Measurements from ENCODE around the gene RAB36.
A peak's percentile ranks its signal among the peaks of the same experiment; 100 is the strongest.

The RAB36 gene

DNA sequence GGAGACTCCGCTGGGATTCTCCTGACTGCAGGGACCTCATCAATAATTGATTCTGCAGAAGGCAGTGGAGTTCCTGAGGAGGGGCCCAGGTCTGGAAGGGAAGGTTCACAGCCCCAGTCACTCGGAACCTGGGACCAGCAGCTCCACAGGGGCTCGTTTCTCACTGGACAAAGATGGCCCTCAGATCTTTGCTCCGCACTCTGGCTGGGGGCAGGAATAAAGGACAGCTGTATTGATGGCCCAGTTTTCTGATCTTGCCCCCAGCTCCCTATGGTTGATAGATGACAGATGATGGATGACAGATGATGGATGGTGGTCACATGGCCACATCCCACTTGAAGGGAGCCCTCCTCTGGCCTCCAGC lies 23.7 kb downstream of the RAB36 start:
- no peaks in the 10 kb centered on the region for H3K27me3 ChIP-seq (ENCODE audit: control insufficient read depth in 2 of 2, insufficient read depth in 2 of 2, low read length in 2 of 2)
- no peak overlapping the region for H3K9ac ChIP-seq (ENCODE audit: low read depth in 1 of 2, low read length in 2 of 2)
- no peak overlapping the region for H3K27ac ChIP-seq (ENCODE audit: low read depth in 2 of 2, low read length in 2 of 2)
- H3K36me3 ChIP-seq (ENCODE audit: control insufficient read depth in 2 of 2, insufficient read depth in 2 of 2, low read length in 2 of 2) = no peaks in the 10 kb centered on the region
- H3K9me3 ChIP-seq (ENCODE audit: control insufficient read depth in 2 of 2, low read length in 2 of 2) = no peaks in the 10 kb centered on the region
- peaks cover 5 to 6% of the 10 kb centered on the region in 2 donors for H3K4me1 ChIP-seq (ENCODE audit: control insufficient read depth in 2 of 2, insufficient read depth in 2 of 2, low read length in 2 of 2)
- H3K4me3 ChIP-seq (ENCODE audit: low read length in 2 of 2) = no peak overlapping the region

DNA sequence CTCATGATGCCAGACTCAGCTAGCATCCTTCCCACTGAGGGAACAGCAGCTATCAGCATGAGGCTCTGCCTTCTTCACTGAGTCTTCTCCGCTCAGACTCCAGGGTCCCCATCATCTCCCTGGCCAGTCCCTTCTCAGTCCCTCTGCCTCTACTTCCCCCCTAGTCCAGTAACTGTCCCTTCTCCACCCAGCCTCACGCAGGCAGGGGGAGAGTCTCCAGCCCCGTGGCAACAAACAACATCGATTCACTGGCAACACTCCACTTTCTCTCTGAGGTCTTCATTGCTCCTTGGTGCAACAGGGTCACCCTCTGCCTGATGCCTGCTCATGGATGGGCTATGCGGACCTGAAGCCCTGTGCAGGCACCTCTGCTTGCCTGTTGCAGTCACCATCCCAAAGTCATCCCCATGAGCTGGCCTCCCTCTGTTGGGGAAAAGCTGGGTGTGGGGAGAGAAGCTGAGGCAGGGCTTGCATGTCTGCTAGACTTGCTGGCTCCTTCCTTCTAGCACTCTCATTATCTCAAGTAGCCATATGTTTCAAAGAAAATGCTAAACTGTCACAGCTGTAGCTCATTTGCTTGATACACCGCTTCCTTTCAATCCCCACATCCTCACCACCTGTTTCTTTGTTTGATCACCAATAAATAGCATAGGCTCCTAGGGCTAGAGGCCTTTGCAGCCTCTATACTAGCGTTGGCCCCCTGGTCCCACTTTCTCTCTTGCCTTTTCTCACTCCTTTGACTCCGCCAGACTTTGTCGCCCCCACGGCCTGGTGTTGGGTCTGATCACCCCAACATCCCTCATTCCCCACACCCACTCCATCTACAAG lies 30.8 kb downstream of the RAB36 start:
- no peaks in the 10 kb centered on the region for H3K36me3 ChIP-seq (ENCODE audit: control insufficient read depth in 2 of 2, insufficient read depth in 2 of 2, low read length in 2 of 2)
- no peak overlapping the region for H3K27ac ChIP-seq (ENCODE audit: low read depth in 2 of 2, low read length in 2 of 2)
- H3K4me1 ChIP-seq (ENCODE audit: control insufficient read depth in 2 of 2, insufficient read depth in 2 of 2, low read length in 2 of 2) = peaks cover 15% of the 10 kb centered on the region in 2 donors
- peaks cover 0 to 3% of the 10 kb centered on the region in 2 donors for H3K9me3 ChIP-seq (ENCODE audit: control insufficient read depth in 2 of 2, low read length in 2 of 2)
- no peaks in the 10 kb centered on the region for H3K27me3 ChIP-seq (ENCODE audit: control insufficient read depth in 2 of 2, insufficient read depth in 2 of 2, low read length in 2 of 2)
- H3K9ac ChIP-seq (ENCODE audit: low read depth in 1 of 2, low read length in 2 of 2) = no peak overlapping the region
- H3K4me3 ChIP-seq (ENCODE audit: low read length in 2 of 2) = no peak overlapping the region

DNA sequence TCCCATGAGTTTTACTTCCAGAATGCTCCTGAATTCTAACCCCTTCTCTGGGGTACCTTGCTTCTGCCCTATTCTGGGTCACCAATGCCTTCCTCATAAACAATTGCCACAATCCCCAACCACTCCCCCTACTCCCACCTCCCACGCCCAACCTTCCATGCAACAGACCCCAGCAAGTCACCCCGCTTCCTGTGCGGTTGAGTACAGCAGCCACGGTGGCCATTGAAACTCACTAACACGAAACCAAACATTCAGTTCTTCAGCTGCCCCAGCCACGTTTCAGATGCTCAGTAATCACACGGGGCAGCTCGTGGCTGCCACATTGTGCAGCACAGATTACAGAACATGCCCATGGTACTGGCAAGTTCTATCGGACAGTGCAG lies 31.4 kb downstream of the RAB36 start:
- no peak overlapping the region for H3K27ac ChIP-seq (ENCODE audit: low read depth in 2 of 2, low read length in 2 of 2)
- H3K4me1 ChIP-seq (ENCODE audit: control insufficient read depth in 2 of 2, insufficient read depth in 2 of 2, low read length in 2 of 2) = peaks cover 19 to 20% of the 10 kb centered on the region in 2 donors
- H3K9ac ChIP-seq (ENCODE audit: low read depth in 1 of 2, low read length in 2 of 2) = no peak overlapping the region

DNA sequence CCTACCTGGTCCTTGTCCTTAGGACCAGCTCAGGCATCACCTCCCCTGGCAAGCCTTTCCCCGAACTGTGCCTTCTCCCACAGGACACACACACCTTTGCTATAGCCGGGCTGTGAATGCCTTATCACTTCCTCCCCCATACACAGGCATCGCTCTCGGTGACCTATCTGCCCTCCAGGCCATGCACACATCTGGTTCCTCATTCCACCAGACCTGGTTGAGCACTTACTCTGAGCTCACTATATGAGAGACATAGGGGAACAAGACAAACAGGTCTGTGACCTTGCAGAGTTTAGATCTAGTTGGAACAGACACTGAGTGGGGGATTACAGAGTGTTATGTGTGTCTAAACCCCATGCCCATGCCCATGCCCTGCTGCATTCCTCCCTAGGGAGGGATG lies 31.9 kb downstream of the RAB36 start:
- Histone ChIP-seq H3K36me3 (ENCODE audit: control insufficient read depth in 2 of 2, insufficient read depth in 2 of 2, low read length in 2 of 2) (no peaks in the 10 kb centered on the region), H3K27ac (ENCODE audit: low read depth in 2 of 2, low read length in 2 of 2) (no peak overlapping the region), H3K9me3 (ENCODE audit: control insufficient read depth in 2 of 2, low read length in 2 of 2) (peaks cover 0 to 3% of the 10 kb centered on the region in 2 donors), H3K4me3 (ENCODE audit: low read length in 2 of 2) (no peak overlapping the region), H3K27me3 (ENCODE audit: control insufficient read depth in 2 of 2, insufficient read depth in 2 of 2, low read length in 2 of 2) (no peaks in the 10 kb centered on the region), H3K9ac (ENCODE audit: low read depth in 1 of 2, low read length in 2 of 2) (no peak overlapping the region), H3K4me1 (ENCODE audit: control insufficient read depth in 2 of 2, insufficient read depth in 2 of 2, low read length in 2 of 2) (peaks cover 24 to 25% of the 10 kb centered on the region in 2 donors)

More for the DNA sequence above, 31.4 kb downstream of the RAB36 start:
- Histone ChIP-seq H3K36me3 (ENCODE audit: control insufficient read depth in 2 of 2, insufficient read depth in 2 of 2, low read length in 2 of 2) (no peaks in the 10 kb centered on the region), H3K9me3 (ENCODE audit: control insufficient read depth in 2 of 2, low read length in 2 of 2) (peaks cover 0 to 3% of the 10 kb centered on the region in 2 donors), H3K4me3 (ENCODE audit: low read length in 2 of 2) (no peak overlapping the region), H3K27me3 (ENCODE audit: control insufficient read depth in 2 of 2, insufficient read depth in 2 of 2, low read length in 2 of 2) (no peaks in the 10 kb centered on the region)

DNA sequence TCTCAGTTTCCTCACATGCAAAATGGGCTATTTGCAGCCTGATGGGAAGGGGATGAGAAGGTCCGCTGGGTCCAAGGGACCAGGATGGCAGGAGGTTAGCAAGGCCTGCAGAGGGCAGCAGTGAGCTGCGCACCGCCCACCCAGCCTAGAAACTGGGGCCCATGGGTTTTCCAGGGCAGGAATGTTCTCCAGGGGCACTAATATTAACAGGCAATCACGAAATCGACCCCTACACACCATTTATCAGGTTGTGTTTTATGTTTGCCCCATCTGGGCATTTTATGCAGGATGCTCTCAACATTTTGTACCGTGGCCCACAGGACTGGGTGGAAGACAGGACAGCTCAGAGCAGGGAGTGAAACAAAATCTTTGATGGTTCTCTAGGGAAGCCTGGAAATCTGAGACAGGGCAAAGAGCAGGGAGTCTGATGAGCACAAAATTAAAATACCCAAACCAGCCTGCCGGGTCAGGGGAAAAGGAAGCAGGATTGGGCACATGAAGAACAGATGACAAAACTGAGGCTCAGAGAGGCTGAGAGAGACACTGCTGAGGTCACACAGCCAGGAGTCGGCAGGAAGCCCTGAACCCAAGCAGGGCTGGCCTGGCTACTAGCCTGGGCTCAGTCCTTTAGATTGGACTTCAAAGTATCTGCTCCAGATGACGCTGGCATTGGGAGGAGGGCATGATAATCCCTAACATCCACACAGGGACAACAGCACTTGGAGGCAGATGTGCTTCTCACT lies 33.4 kb downstream of the RAB36 start:
- no peak overlapping the region for H3K27ac ChIP-seq (ENCODE audit: low read depth in 2 of 2, low read length in 2 of 2)

DNA sequence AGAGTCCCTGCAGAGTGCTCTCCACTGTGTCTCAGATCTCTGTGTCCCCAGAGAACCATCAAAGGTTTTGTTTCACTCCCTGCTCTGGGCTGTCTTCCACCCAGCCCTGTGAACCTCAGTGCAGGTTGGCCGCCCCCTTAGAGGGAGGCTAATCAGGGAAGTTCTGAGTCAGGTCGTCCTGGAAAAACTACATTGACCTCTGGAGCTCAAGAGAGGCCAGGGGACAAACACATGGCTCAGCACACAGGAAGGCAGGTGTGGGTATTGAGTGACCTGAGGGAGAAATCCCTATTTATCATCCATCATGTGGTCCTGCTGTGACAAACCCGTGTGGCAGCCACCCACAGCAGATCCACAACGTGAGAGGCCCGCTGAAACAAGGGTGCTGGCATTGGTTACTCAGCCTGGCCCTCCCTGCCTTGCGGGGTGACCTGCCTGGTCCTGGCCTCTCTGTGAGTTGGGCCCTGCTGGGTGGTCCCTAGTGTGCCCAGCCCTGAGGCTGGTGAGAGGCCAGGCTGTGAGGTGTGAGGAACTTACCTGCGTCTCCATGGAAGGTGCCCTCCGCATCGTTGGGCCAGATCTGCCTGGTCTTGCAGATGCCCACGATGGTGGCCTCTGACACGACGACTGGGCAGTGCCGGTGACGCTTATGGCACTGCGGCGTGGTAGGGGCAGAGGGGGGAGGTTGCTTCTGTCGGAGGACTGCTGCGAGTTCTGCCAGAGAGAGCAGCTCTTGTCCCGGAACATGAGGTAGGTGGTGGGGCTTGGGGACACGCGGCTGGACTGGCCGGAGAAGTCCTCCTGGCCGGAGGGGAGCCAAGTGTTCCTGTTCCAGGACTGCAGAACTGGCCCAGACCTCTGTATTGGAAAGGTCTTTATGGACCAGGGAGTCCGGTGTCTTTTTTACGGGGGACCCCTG lies 34.4 kb downstream of the RAB36 start:
- Histone ChIP-seq H3K27ac (ENCODE audit: low read depth in 2 of 2, low read length in 2 of 2) (peak overlapping the region; percentile 18 to 58), H3K27me3 (ENCODE audit: control insufficient read depth in 2 of 2, insufficient read depth in 2 of 2, low read length in 2 of 2) (no peaks in the 10 kb centered on the region), H3K36me3 (ENCODE audit: control insufficient read depth in 2 of 2, insufficient read depth in 2 of 2, low read length in 2 of 2) (no peaks in the 10 kb centered on the region), H3K4me1 (ENCODE audit: control insufficient read depth in 2 of 2, insufficient read depth in 2 of 2, low read length in 2 of 2) (peaks cover 34 to 38% of the 10 kb centered on the region in 2 donors), H3K9ac (ENCODE audit: low read depth in 1 of 2, low read length in 2 of 2) (peak overlapping the region; percentile 61 to 74), H3K9me3 (ENCODE audit: control insufficient read depth in 2 of 2, low read length in 2 of 2) (peaks cover 0 to 3% of the 10 kb centered on the region in 2 donors), H3K4me3 (ENCODE audit: low read length in 2 of 2) (peak overlapping the region; percentile 58 to 74)

More for the DNA sequence above, 33.4 kb downstream of the RAB36 start:
- peaks cover 34 to 38% of the 10 kb centered on the region in 2 donors for H3K4me1 ChIP-seq (ENCODE audit: control insufficient read depth in 2 of 2, insufficient read depth in 2 of 2, low read length in 2 of 2)
- H3K9ac ChIP-seq (ENCODE audit: low read depth in 1 of 2, low read length in 2 of 2) = no peak overlapping the region
- H3K9me3 ChIP-seq (ENCODE audit: control insufficient read depth in 2 of 2, low read length in 2 of 2) = peaks cover 0 to 3% of the 10 kb centered on the region in 2 donors
- H3K36me3 ChIP-seq (ENCODE audit: control insufficient read depth in 2 of 2, insufficient read depth in 2 of 2, low read length in 2 of 2) = no peaks in the 10 kb centered on the region
- H3K27me3 ChIP-seq (ENCODE audit: control insufficient read depth in 2 of 2, insufficient read depth in 2 of 2, low read length in 2 of 2) = no peaks in the 10 kb centered on the region
- H3K4me3 ChIP-seq (ENCODE audit: low read length in 2 of 2) = no peak overlapping the region

DNA sequence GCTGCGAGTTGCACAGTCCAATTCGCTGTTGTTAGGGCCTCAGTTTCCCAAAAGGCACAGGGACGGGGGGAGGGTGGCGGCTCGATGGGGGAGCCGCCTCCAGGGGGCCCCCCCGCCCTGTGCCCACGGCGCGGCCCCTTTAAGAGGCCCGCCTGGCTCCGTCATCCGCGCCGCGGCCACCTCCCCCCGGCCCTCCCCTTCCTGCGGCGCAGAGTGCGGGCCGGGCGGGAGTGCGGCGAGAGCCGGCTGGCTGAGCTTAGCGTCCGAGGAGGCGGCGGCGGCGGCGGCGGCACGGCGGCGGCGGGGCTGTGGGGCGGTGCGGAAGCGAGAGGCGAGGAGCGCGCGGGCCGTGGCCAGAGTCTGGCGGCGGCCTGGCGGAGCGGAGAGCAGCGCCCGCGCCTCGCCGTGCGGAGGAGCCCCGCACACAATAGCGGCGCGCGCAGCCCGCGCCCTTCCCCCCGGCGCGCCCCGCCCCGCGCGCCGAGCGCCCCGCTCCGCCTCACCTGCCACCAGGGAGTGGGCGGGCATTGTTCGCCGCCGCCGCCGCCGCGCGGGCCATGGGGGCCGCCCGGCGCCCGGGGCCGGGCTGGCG lies 35.1 kb downstream of the RAB36 start, which contains the start of gene BCR:
Gene BCR, plus strand, starts transcription at position 209 of the 592 bp plus-strand sequence. CDS start 452 bp downstream, outside the sequence.
- peak within 1 kb of the TSS; percentile 83 for H3K9ac ChIP-seq (ENCODE audit: low read depth in 1 of 2, low read length in 2 of 2)
- H3K27me3 ChIP-seq (ENCODE audit: control insufficient read depth in 2 of 2, insufficient read depth in 2 of 2, low read length in 2 of 2) = no peaks in the 10 kb centered on the region
- H3K4me1 ChIP-seq (ENCODE audit: control insufficient read depth in 2 of 2, insufficient read depth in 2 of 2, low read length in 2 of 2) = peaks cover 34 to 38% of the 10 kb centered on the region in 2 donors

DNA sequence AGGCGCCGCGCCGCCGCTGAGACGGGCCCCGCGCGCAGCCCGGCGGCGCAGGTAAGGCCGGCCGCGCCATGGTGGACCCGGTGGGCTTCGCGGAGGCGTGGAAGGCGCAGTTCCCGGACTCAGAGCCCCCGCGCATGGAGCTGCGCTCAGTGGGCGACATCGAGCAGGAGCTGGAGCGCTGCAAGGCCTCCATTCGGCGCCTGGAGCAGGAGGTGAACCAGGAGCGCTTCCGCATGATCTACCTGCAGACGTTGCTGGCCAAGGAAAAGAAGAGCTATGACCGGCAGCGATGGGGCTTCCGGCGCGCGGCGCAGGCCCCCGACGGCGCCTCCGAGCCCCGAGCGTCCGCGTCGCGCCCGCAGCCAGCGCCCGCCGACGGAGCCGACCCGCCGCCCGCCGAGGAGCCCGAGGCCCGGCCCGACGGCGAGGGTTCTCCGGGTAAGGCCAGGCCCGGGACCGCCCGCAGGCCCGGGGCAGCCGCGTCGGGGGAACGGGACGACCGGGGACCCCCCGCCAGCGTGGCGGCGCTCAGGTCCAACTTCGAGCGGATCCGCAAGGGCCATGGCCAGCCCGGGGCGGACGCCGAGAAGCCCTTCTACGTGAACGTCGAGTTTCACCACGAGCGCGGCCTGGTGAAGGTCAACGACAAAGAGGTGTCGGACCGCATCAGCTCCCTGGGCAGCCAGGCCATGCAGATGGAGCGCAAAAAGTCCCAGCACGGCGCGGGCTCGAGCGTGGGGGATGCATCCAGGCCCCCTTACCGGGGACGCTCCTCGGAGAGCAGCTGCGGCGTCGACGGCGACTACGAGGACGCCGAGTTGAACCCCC lies 35.8 kb downstream of the RAB36 start:
- H3K9me3 ChIP-seq (ENCODE audit: control insufficient read depth in 2 of 2, low read length in 2 of 2) = peaks cover 0 to under 1% of the 10 kb centered on the region in 2 donors

More for the DNA sequence above, 35.1 kb downstream of the RAB36 start, which contains the start of gene BCR:
- Histone ChIP-seq H3K36me3 (ENCODE audit: control insufficient read depth in 2 of 2, insufficient read depth in 2 of 2, low read length in 2 of 2) (no peaks in the 10 kb centered on the region), H3K4me3 (ENCODE audit: low read length in 2 of 2) (peak within 1 kb of the TSS; percentile 83 to 85), H3K27ac (ENCODE audit: low read depth in 2 of 2, low read length in 2 of 2) (peak within 1 kb of the TSS; percentile 58 to 73), H3K9me3 (ENCODE audit: control insufficient read depth in 2 of 2, low read length in 2 of 2) (peaks cover 0 to 3% of the 10 kb centered on the region in 2 donors)

More for the DNA sequence above, 35.8 kb downstream of the RAB36 start:
- Histone ChIP-seq H3K27me3 (ENCODE audit: control insufficient read depth in 2 of 2, insufficient read depth in 2 of 2, low read length in 2 of 2) (no peaks in the 10 kb centered on the region), H3K4me3 (ENCODE audit: low read length in 2 of 2) (peak overlapping the region; percentile 83 to 85), H3K36me3 (ENCODE audit: control insufficient read depth in 2 of 2, insufficient read depth in 2 of 2, low read length in 2 of 2) (no peaks in the 10 kb centered on the region), H3K27ac (ENCODE audit: low read depth in 2 of 2, low read length in 2 of 2) (peak overlapping the region; percentile 58 to 73), H3K9ac (ENCODE audit: low read depth in 1 of 2, low read length in 2 of 2) (peak overlapping the region; percentile 83), H3K4me1 (ENCODE audit: control insufficient read depth in 2 of 2, insufficient read depth in 2 of 2, low read length in 2 of 2) (peaks cover 34 to 38% of the 10 kb centered on the region in 2 donors)
